ENCODE data around the gene ERGIC1.

DNA sequence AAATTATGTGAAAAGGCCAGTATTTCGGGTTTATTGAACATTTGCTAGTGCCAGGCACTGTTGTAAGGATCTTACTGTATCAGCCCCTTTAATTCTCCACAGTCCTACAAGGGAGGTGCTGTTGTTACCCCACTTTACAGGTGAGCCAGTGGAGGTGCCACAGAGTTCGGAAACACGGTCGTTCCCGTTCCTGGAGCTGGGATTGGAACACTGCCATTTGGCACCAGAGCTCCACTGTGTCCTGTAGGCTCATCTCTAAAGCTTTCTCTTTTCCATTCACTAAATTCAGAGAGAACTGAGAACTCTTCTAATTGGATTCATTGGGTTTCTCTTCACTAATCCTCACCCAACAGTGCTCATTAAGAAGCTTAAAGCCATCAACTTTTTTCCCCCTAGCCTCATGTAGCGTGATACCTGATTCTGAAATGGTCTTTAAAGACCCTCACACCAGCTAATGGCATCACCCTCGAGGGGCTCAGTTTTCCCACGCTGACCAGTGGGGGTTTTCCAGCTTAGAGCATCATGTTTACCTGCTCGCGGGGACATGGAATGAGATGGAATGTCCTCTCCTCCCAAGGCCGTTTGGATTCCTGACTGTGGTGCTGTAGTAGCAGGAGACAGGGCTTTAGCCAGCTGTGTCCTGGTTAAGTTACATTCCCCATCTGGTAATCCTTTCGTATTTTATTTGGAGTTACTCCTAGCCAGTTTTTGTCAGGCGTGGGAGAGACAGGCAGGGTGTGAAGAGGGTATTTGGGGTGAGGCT lies 5.8 kb downstream of the ERGIC1 start:
- TF ChIP-seq, protein P1, sequence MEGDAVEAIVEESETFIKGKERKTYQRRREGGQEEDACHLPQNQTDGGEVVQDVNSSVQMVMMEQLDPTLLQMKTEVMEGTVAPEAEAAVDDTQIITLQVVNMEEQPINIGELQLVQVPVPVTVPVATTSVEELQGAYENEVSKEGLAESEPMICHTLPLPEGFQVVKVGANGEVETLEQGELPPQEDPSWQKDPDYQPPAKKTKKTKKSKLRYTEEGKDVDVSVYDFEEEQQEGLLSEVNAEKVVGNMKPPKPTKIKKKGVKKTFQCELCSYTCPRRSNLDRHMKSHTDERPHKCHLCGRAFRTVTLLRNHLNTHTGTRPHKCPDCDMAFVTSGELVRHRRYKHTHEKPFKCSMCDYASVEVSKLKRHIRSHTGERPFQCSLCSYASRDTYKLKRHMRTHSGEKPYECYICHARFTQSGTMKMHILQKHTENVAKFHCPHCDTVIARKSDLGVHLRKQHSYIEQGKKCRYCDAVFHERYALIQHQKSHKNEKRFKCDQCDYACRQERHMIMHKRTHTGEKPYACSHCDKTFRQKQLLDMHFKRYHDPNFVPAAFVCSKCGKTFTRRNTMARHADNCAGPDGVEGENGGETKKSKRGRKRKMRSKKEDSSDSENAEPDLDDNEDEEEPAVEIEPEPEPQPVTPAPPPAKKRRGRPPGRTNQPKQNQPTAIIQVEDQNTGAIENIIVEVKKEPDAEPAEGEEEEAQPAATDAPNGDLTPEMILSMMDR (IDR thresholded peaks at IDR 0.05): no peak
- no peak for TF ChIP-seq POLR2A (IDR thresholded peaks at IDR 0.05)

All from esophagus squamous epithelium (tissue), 4 donors.